A549 (cell line): ENCODE data around the gene SSX2IP.

Experiments used
- CTCF ChIP-seq: fragments of >200 bp; sonication (Bioruptor Twin); formaldehyde crosslinking; IDR thresholded peaks from 3 replicates; pipeline ENCODE4 v1.5.1; 2016
- EP300 ChIP-seq, 2 experiments: fragments of >200 bp; sonication (Bioruptor Twin); formaldehyde crosslinking; IDR thresholded peaks; 2 replicates in 1 of 2; 3 replicates in 1 of 2; pipeline ENCODE4 v1.6.1; 2016 to 2017
- MAFK ChIP-seq: fragments of 450-650 bp; IDR thresholded peaks from 2 replicates; pipeline ENCODE4 v1.6.1; 2014; ENCODE audit not compliant: partially characterized antibody
- POLR2A ChIP-seq: IDR thresholded peaks from 2 replicates; pipeline ENCODE4 v1.6.1; 2012; ENCODE audit warnings: mild to moderate bottlenecking, low read length
- RCOR1 ChIP-seq: fragments of 150-350 bp; IDR thresholded peaks from 2 replicates; pipeline ENCODE4 v1.6.1; 2014; ENCODE audit warnings: antibody characterized with exemption, low read length, low read depth
- USF2 ChIP-seq: fragments of 450-650 bp; IDR thresholded peaks from 2 replicates; pipeline ENCODE4 v1.6.1; 2014; ENCODE audit warnings: antibody characterized with exemption
- TF ChIP-seq, protein P1 (sequence below): fragments of 200-600 bp; sonication (generic); IDR thresholded peaks from 2 replicates; pipeline ENCODE4 v1.6.1; 2016; ENCODE audit warnings: antibody characterized with exemption, mild to moderate bottlenecking, moderate library complexity
- TF ChIP-seq, protein P2 (sequence below): IDR thresholded peaks from 2 replicates; pipeline ENCODE4 v1.6.1; 2012

GRCh38 chr1:84720221-84720780, 30.0 kb upstream of the SSX2IP start:
- TF ChIP-seq USF2 = no peak
- TF ChIP-seq CTCF = no peak
- TF ChIP-seq, protein P1, sequence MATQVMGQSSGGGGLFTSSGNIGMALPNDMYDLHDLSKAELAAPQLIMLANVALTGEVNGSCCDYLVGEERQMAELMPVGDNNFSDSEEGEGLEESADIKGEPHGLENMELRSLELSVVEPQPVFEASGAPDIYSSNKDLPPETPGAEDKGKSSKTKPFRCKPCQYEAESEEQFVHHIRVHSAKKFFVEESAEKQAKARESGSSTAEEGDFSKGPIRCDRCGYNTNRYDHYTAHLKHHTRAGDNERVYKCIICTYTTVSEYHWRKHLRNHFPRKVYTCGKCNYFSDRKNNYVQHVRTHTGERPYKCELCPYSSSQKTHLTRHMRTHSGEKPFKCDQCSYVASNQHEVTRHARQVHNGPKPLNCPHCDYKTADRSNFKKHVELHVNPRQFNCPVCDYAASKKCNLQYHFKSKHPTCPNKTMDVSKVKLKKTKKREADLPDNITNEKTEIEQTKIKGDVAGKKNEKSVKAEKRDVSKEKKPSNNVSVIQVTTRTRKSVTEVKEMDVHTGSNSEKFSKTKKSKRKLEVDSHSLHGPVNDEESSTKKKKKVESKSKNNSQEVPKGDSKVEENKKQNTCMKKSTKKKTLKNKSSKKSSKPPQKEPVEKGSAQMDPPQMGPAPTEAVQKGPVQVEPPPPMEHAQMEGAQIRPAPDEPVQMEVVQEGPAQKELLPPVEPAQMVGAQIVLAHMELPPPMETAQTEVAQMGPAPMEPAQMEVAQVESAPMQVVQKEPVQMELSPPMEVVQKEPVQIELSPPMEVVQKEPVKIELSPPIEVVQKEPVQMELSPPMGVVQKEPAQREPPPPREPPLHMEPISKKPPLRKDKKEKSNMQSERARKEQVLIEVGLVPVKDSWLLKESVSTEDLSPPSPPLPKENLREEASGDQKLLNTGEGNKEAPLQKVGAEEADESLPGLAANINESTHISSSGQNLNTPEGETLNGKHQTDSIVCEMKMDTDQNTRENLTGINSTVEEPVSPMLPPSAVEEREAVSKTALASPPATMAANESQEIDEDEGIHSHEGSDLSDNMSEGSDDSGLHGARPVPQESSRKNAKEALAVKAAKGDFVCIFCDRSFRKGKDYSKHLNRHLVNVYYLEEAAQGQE = no peak
- TF ChIP-seq, protein P2, sequence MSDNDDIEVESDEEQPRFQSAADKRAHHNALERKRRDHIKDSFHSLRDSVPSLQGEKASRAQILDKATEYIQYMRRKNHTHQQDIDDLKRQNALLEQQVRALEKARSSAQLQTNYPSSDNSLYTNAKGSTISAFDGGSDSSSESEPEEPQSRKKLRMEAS = no peak
- no peak for TF ChIP-seq EP300 (IDR thresholded peaks at IDR 0.05)
- TF ChIP-seq RCOR1 = no peak
- no peak for TF ChIP-seq MAFK
- TF ChIP-seq POLR2A = no peak
